A673 (cell line): ENCODE data around the gene PAQR5.

Source experiments
- CTCF ChIP-seq: fragments of 300-800, 200-600 bp; sonication (generic); conservative IDR thresholded peaks from 2 replicates; pipeline ENCODE4 v1.5.1; 2017; ENCODE audit warnings: low read depth, mild to moderate bottlenecking, antibody characterized with exemption, low read length, moderate library complexity, mixed read lengths
- EZH2 ChIP-seq: fragments of 200-600 bp; sonication (generic); IDR thresholded peaks from 2 replicates; pipeline ENCODE4 v1.6.1; 2017; ENCODE audit warnings: borderline replicate concordance, low read depth, mild to moderate bottlenecking, mixed read lengths, antibody characterized with exemption, low read length; ENCODE audit not compliant: poor library complexity, severe bottlenecking

- TF ChIP-seq CTCF (no peak), EZH2 (no peak)
Observed at GRCh38 chr15:69297642-69298353, 914 bp upstream of the PAQR5 start.
